Upper lobe of left lung (tissue), 6 donors: ENCODE data around the gene KCNG2. TPM values are rescaled to one million over a fixed set of nuclear protein-coding genes. Genes with fewer than 3 reads are reported as not detected.

Experiments used
- ATAC-seq, 2 donors: fragments of 200-7000 bp; cut with Tn5 transposase; one replicate each; pipeline ENCODE4 v1.9.1; 2022; ENCODE audit warnings: mild to moderate bottlenecking in 2 of 2, moderate library complexity in 2 of 2; ENCODE audit not compliant: low FRiP score in 2 of 2
- DNase-seq, 2 donors: peaks; one replicate each; pipeline ENCODE4 v3.0.0-alpha.2; 2019 to 2020
- H3K27ac ChIP-seq, 4 donors: fragments of 200-600 bp; sonication (generic); one replicate each; pipeline ENCODE4 v1.5.1; 2016 to 2019
- H3K27me3 ChIP-seq, 4 donors: fragments of 200-600 bp; sonication (generic); one replicate each; pipeline ENCODE4 v1.5.1; 2017 to 2019
- H3K36me3 ChIP-seq, 4 donors: fragments of 200-600 bp; sonication (generic); one replicate each; pipeline ENCODE4 v1.5.1; 2016 to 2019
- H3K4me1 ChIP-seq, 4 donors: fragments of 200-600 bp; sonication (generic); one replicate each; pipeline ENCODE4 v1.5.1; 2018 to 2019
- H3K4me3 ChIP-seq, 4 donors: fragments of 200-600 bp; sonication (generic); one replicate each; pipeline ENCODE4 v1.5.1; 2017 to 2019; ENCODE audit warnings: mild to moderate bottlenecking in 2 of 4, moderate library complexity in 1 of 4
- H3K9me3 ChIP-seq, 4 donors: fragments of 200-600 bp; sonication (generic); one replicate each; pipeline ENCODE4 v1.5.1; 2018 to 2019
- CTCF ChIP-seq, 6 experiments: fragments of 450-650 bp in 4 of 6; fragments of 200-600 bp in 2 of 6; sonication (generic) in 2 of 6; IDR thresholded peaks; one replicate each; pipeline ENCODE4 v1.5.1; 2016 to 2019; ENCODE audit warnings: antibody characterized with exemption in 6 of 6
- EP300 ChIP-seq, 4 donors: sonication (generic); formaldehyde crosslinking; IDR thresholded peaks; one replicate each; pipeline ENCODE4 v1.5.1; 2017; ENCODE audit warnings: antibody characterized with exemption in 4 of 4, control low read depth in 2 of 4
- POLR2A ChIP-seq, 4 donors: fragments of 450-650 bp; IDR thresholded peaks; one replicate each; pipeline ENCODE4 v1.5.1; 2016 to 2017; ENCODE audit warnings: antibody characterized with exemption in 4 of 4, mild to moderate bottlenecking in 2 of 4
- POLR2AphosphoS5 ChIP-seq, 2 donors: sonication (generic); formaldehyde crosslinking; IDR thresholded peaks; one replicate each; pipeline ENCODE4 v1.5.1; 2017; ENCODE audit warnings: antibody characterized with exemption in 2 of 2
- WGBS, 2 donors: methylation state at CpG; one replicate each; pipeline ENCODE4 v1.1.5; 2017 to 2018; 5-methylcytosine and 5-hydroxymethylcytosine counted together
- total RNA-seq, 6 donors: library from RNA; depleted of rRNA in 4 of 6; stranded (reverse); fragments of >200 nt in 4 of 6; gene quantifications; one replicate each; pipeline versions ENCODE4 v1.1.0 to v1.2.1, GENCODE V29; 2016 to 2021
- donor health status: DM: no; HTN: no; CAD: no; lungs with moderate emphysema.
- donor health status: DM: no; HTN: yes; CAD: no; lungs with severe emphysema.

KCNG2 gene
- total RNA-seq, 6 donors from 2014 or later, result 0.49 to 1.1 (median 0.73) TPM; not detected in 2

- Histone ChIP-seq H3K4me3 (no peak overlapping the region), H3K36me3 (no peaks in the 10 kb centered on the region), H3K9me3 (peaks cover 0 to 75% (median 50%) of the 10 kb centered on the region in 4 donors), H3K27ac (no peak overlapping the region), H3K4me1 (no peaks in the 10 kb centered on the region), H3K27me3 (no peaks in the 10 kb centered on the region)
- no peak for ATAC-seq
- WGBS, 2 donors, result 60 to 94% methylated on average over 3 of the region's 3 CpGs
- no peak for TF ChIP-seq EP300 (IDR thresholded peaks at IDR 0.05)
- TF ChIP-seq CTCF (IDR thresholded peaks at IDR 0.05), result no peak
- no peak for TF ChIP-seq POLR2AphosphoS5 (IDR thresholded peaks at IDR 0.05)
- no peak for TF ChIP-seq POLR2A (IDR thresholded peaks at IDR 0.05)
- DNase-seq, result no peak
Observed at GRCh38 chr18:79896738-79897137, 99.0 kb downstream of the KCNG2 start.

- Histone ChIP-seq H3K9me3 (peaks cover 0 to 63% (median 39%) of the 10 kb centered on the region in 4 donors), H3K36me3 (peaks cover 0 to 11% (median 10%) of the 10 kb centered on the region in 4 donors), H3K27ac (no peak overlapping the region), H3K4me1 (no peaks in the 10 kb centered on the region), H3K27me3 (no peaks in the 10 kb centered on the region), H3K4me3 (no peak overlapping the region)
- TF ChIP-seq CTCF (IDR thresholded peaks at IDR 0.05) (no peak), POLR2AphosphoS5 (IDR thresholded peaks at IDR 0.05) (no peak), POLR2A (IDR thresholded peaks at IDR 0.05) (no peak), EP300 (IDR thresholded peaks at IDR 0.05) (no peak)
- DNase-seq (no peak), ATAC-seq (no peak)
- 94 to 95% methylated on average over 10 to 15 of the region's 15 CpGs for WGBS, 2 donors
Observed at GRCh38 chr18:79897940-79898625, 100.3 kb downstream of the KCNG2 start.

DNA sequence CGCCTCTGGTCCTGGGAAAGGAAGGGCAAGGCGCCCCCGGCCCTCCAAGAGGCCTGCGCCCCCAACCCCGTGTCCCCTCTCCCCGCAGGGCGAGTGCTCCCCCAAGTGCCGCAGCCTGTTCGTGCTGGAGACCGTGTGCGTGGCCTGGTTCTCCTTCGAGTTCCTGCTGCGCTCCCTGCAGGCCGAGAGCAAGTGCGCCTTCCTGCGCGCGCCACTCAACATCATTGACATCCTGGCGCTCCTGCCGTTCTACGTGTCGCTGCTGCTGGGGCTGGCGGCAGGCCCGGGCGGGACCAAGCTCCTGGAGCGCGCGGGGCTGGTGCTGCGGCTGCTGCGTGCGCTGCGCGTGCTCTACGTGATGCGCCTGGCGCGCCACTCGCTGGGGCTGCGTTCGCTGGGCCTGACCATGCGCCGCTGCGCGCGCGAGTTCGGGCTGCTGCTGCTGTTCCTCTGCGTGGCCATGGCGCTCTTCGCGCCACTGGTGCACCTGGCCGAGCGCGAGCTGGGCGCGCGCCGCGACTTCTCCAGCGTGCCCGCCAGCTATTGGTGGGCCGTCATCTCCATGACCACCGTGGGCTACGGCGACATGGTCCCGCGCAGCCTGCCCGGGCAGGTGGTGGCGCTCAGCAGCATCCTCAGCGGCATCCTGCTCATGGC, 101.3 kb downstream of the KCNG2 start:
- peaks cover 0 to 54% (median 34%) of the 10 kb centered on the region in 4 donors for H3K9me3 ChIP-seq
- ATAC-seq (no peak), DNase-seq (peak in 1 of 2 donors; percentile 79)
- H3K36me3 ChIP-seq, result peaks cover 5 to 21% (median 20%) of the 10 kb centered on the region in 4 donors
- H3K27ac ChIP-seq, result no peak overlapping the region
- H3K4me1 ChIP-seq, result no peaks in the 10 kb centered on the region
- WGBS, 2 donors, result 62 to 93% methylated on average over 29 to 70 of the region's 70 CpGs
- no peaks in the 10 kb centered on the region for H3K27me3 ChIP-seq
- TF ChIP-seq POLR2A (IDR thresholded peaks at IDR 0.05) (no peak), EP300 (IDR thresholded peaks at IDR 0.05) (no peak), POLR2AphosphoS5 (IDR thresholded peaks at IDR 0.05) (no peak), CTCF (IDR thresholded peaks at IDR 0.05) (no peak)
- H3K4me3 ChIP-seq, result no peak overlapping the region

- DNase-seq (no peak), ATAC-seq (no peak)
- peaks cover 0 to 47% (median 34%) of the 10 kb centered on the region in 4 donors for H3K9me3 ChIP-seq
- H3K27me3 ChIP-seq, result no peaks in the 10 kb centered on the region
- H3K4me1 ChIP-seq, result no peaks in the 10 kb centered on the region
- H3K36me3 ChIP-seq, result peaks cover 5 to 24% (median 22%) of the 10 kb centered on the region in 4 donors
- no peak for TF ChIP-seq POLR2A (IDR thresholded peaks at IDR 0.05)
- TF ChIP-seq EP300 (IDR thresholded peaks at IDR 0.05), result no peak
- no peak for TF ChIP-seq POLR2AphosphoS5 (IDR thresholded peaks at IDR 0.05)
- no peak for TF ChIP-seq CTCF (IDR thresholded peaks at IDR 0.05)
- H3K27ac ChIP-seq, result no peak overlapping the region
- no peak overlapping the region for H3K4me3 ChIP-seq
- WGBS, 2 donors, result 84 to 92% methylated on average over 33 to 45 of the region's 53 CpGs
Observed at GRCh38 chr18:79899609-79900445, 102.1 kb downstream of the KCNG2 start.
